SK-N-SH (cell line): ENCODE measurements around the gene PPY. TPM values are rescaled to one million over a fixed set of nuclear protein-coding genes. Genes with fewer than 3 reads are reported as not detected.

Source experiments
- CTCF ChIA-PET: fragments of 300-600, 350-600 bp; formaldehyde crosslinking; extraction: SDS; loops from one replicate; lab custom pipeline; 2021; lab: Yijun Ruan, JAX
- POLR2A ChIA-PET: fragments of 350-600 bp; sonication (Branson Sonifier 250); formaldehyde crosslinking; extraction: SDS; loops from one replicate; lab custom pipeline; 2020; ENCODE audit warnings: antibody characterized with exemption, inconsistent platforms; lab: Yijun Ruan, JAX
- DNase-seq: peaks from one replicate; pipeline ENCODE4 v3.0.0; 2012
- H2AFZ ChIP-seq: fragments of 200-600 bp; sonication (generic); 2 replicates; pipeline ENCODE4 v1.8.1; 2016; ENCODE audit warnings: antibody characterized with exemption, mild to moderate bottlenecking, low read depth
- H3F3A ChIP-seq: fragments of 200-600 bp; sonication (generic); replicated peaks from 2 replicates; pipeline ENCODE3; 2016; ENCODE audit warnings: antibody characterized with exemption, mild to moderate bottlenecking; ENCODE audit not compliant: insufficient read depth
- H3K27ac ChIP-seq, 2 experiments: fragments of 200-500 bp in 1 of 2; fragments of 200-600 bp in 1 of 2; sonication (Bioruptor generic) in 1 of 2; sonication (generic), shearing (Covaris generic) in 1 of 2; 2 replicates each; pipeline versions ENCODE4 v1.5.1 to v1.6.1; 2014 to 2016; ENCODE audit warnings: low read depth in 2 of 2, inconsistent platforms in 1 of 2, low read length in 1 of 2, mild to moderate bottlenecking in 1 of 2, mixed read lengths in 1 of 2
- H3K27me3 ChIP-seq: fragments of 200-600 bp; sonication (generic), shearing (Covaris generic); 2 replicates; pipeline ENCODE4 v1.6.1; 2016; ENCODE audit warnings: mixed run types; ENCODE audit not compliant: insufficient read depth
- H3K36me3 ChIP-seq, 2 experiments: fragments of 200-500 bp in 1 of 2; fragments of 200-600 bp in 1 of 2; sonication (Bioruptor generic) in 1 of 2; sonication (generic) in 1 of 2; replicated peaks in 1 of 2; 2 replicates each; pipeline versions ENCODE3 to v1.5.1; 2014 to 2016; ENCODE audit warnings: low read length in 1 of 2, mild to moderate bottlenecking in 1 of 2; ENCODE audit not compliant: insufficient read depth in 2 of 2, control insufficient read depth in 1 of 2
- H3K4me1 ChIP-seq, 2 experiments: fragments of 200-500 bp in 1 of 2; fragments of 200-600 bp in 1 of 2; sonication (Bioruptor generic) in 1 of 2; sonication (generic), shearing (Covaris generic) in 1 of 2; 2 replicates each; pipeline versions ENCODE4 v1.5.1 to v1.6.1; 2014 to 2016; ENCODE audit warnings: low read depth in 1 of 2, low read length in 1 of 2, mixed run types in 1 of 2; ENCODE audit not compliant: insufficient read depth in 2 of 2, control insufficient read depth in 1 of 2
- H3K4me2 ChIP-seq: fragments of 200-600 bp; sonication (generic), shearing (Covaris generic); 2 replicates; pipeline ENCODE4 v1.6.1; 2017; ENCODE audit warnings: mixed run types
- H3K4me3 ChIP-seq, 2 experiments: fragments of 200-500 bp in 1 of 2; fragments of 200-600 bp in 1 of 2; sonication (Bioruptor generic) in 1 of 2; sonication (generic), shearing (Covaris generic) in 1 of 2; 2 replicates each; pipeline versions ENCODE4 v1.5.1 to v1.8.1; 2014 to 2016; ENCODE audit warnings: low read depth in 2 of 2, inconsistent platforms in 1 of 2, low read length in 1 of 2, mild to moderate bottlenecking in 1 of 2, mixed read lengths in 1 of 2, moderate library complexity in 1 of 2
- H3K79me2 ChIP-seq: fragments of 200-600 bp; sonication (generic); 2 replicates; pipeline ENCODE4 v1.8.1; 2017; ENCODE audit warnings: mild to moderate bottlenecking; ENCODE audit not compliant: insufficient read depth
- H3K9ac ChIP-seq: fragments of 200-600 bp; sonication (generic); 2 replicates; pipeline ENCODE4 v1.6.1; 2017; ENCODE audit warnings: mixed run types
- H3K9me2 ChIP-seq: fragments of 200-600 bp; sonication (generic); 2 replicates; pipeline ENCODE4 v1.6.1; 2017; ENCODE audit warnings: mixed run types
- H3K9me3 ChIP-seq: fragments of 200-600 bp; sonication (generic); 2 replicates; pipeline ENCODE4 v1.6.1; 2017; ENCODE audit warnings: mixed run types, mild to moderate bottlenecking, moderate library complexity
- H4K20me1 ChIP-seq: fragments of 200-600 bp; sonication (generic); 2 replicates; pipeline ENCODE4 v1.6.1; 2017; ENCODE audit warnings: mild to moderate bottlenecking, mixed run types; ENCODE audit not compliant: insufficient read depth
- ELF1 ChIP-seq: IDR thresholded peaks from 2 replicates; pipeline ENCODE4 v1.4.0; 2012
- EP300 ChIP-seq, 2 experiments: IDR thresholded peaks; 2 replicates each; pipeline versions ENCODE4 v1.4.0 to v1.6.1; 2012; ENCODE audit warnings: borderline replicate concordance in 1 of 2, low read depth in 1 of 2, low read length in 1 of 2
- FOSL2 ChIP-seq: IDR thresholded peaks from 2 replicates; pipeline ENCODE4 v1.4.0; 2012; ENCODE audit warnings: low read depth, mild to moderate bottlenecking, moderate library complexity, borderline replicate concordance
- FOXJ3 ChIP-seq: sonication (generic); formaldehyde crosslinking; IDR thresholded peaks from 2 replicates; pipeline ENCODE4 v1.5.1; 2020; ENCODE audit warnings: mild to moderate bottlenecking, missing genetic modification reagents
- GABPA ChIP-seq: IDR thresholded peaks from 2 replicates; pipeline ENCODE4 v1.4.0; 2012; ENCODE audit warnings: low read depth, mild to moderate bottlenecking
- GATA2 ChIP-seq: sonication (generic); formaldehyde crosslinking; IDR thresholded peaks from 2 replicates; pipeline ENCODE4 v1.5.0; 2020; ENCODE audit warnings: mild to moderate bottlenecking, missing genetic modification reagents
- JUND ChIP-seq: IDR thresholded peaks from 2 replicates; pipeline ENCODE4 v1.4.0; 2012
- MAX ChIP-seq: IDR thresholded peaks from 2 replicates; pipeline ENCODE4 v1.4.0; 2012; ENCODE audit warnings: low read depth
- MXI1 ChIP-seq: IDR thresholded peaks from 2 replicates; pipeline ENCODE4 v1.6.1; 2012; ENCODE audit warnings: mild to moderate bottlenecking, low read depth, low read length, improper control_type of control experiment
- NRF1 ChIP-seq: IDR thresholded peaks from 2 replicates; pipeline ENCODE4 v1.6.1; 2012; ENCODE audit warnings: low read depth, mild to moderate bottlenecking, low read length
- RAD21 ChIP-seq: IDR thresholded peaks from 2 replicates; pipeline ENCODE4 v1.6.1; 2012; ENCODE audit warnings: mild to moderate bottlenecking, low read length
- RCOR1 ChIP-seq: fragments of 150-350 bp; IDR thresholded peaks from 2 replicates; pipeline ENCODE4 v1.6.1; 2017; ENCODE audit warnings: antibody characterized with exemption, low read length
- RFX5 ChIP-seq: IDR thresholded peaks from 2 replicates; pipeline ENCODE4 v1.6.1; 2012; ENCODE audit warnings: mild to moderate bottlenecking, improper control_type of control experiment, low read length
- SIN3A ChIP-seq: IDR thresholded peaks from 2 replicates; pipeline ENCODE4 v1.6.1; 2012; ENCODE audit warnings: low read depth, mild to moderate bottlenecking, low read length, moderate library complexity, borderline replicate concordance
- SMC3 ChIP-seq: IDR thresholded peaks from 2 replicates; pipeline ENCODE4 v1.6.1; 2012; ENCODE audit warnings: low read depth, low read length, improper control_type of control experiment
- TAF1 ChIP-seq: IDR thresholded peaks from 2 replicates; pipeline ENCODE4 v1.6.1; 2012; ENCODE audit warnings: low read depth, mild to moderate bottlenecking, low read length, moderate library complexity, borderline replicate concordance
- USF2 ChIP-seq: fragments of 150-350 bp; IDR thresholded peaks from 2 replicates; pipeline ENCODE4 v1.6.1; 2017; ENCODE audit warnings: antibody characterized with exemption, low read length, low read depth, borderline replicate concordance
- YY1 ChIP-seq: IDR thresholded peaks from 2 replicates; pipeline ENCODE4 v1.4.0; 2012; ENCODE audit warnings: low read depth, mild to moderate bottlenecking
- WGBS: methylation state at CpG from one replicate; pipeline ENCODE4 v1.1.6; 2017; ENCODE audit warnings: low lambda C conversion rate; 5-methylcytosine and 5-hydroxymethylcytosine counted together
- polyA plus RNA-seq, 3 experiments: library from polyadenylated mRNA; depleted of rRNA; stranded (reverse); fragments of >200 nt; gene quantifications; 2 replicates each; pipeline ENCODE4 v1.2.3, GENCODE V29; 2012
- TF ChIP-seq, protein P1 (sequence below): IDR thresholded peaks from 2 replicates; pipeline ENCODE4; 2012
- TF ChIP-seq, protein P2 (sequence below): fragments of 150-350 bp; IDR thresholded peaks from 2 replicates; pipeline ENCODE4 v1.6.1; 2016; ENCODE audit warnings: mild to moderate bottlenecking, low read depth, low read length

PPY gene
- polyA plus RNA-seq, 1 of the 3 experiments (the other 2 are of a cell fraction): not detected

DNA sequence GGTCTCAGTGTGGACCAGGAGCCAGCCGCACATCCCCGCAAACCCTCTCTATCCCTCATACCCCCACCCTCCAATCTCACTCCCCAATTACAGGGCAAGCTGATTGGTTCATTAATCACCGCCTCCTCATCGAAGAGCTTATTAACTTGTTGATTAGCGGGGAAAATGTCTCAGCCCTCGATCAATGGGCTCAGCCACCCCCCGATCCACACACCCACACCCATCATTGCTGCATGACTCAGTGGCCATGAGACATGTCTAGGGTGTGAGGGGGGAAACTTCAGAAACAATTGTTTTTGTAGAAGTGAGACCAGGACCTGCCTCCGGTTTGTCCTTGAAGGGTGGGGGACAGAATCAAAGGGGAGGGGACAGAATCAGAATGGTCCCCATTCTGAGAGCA lies 13.9 kb upstream of the PPY start:
- no peaks in the 10 kb centered on the region for H4K20me1 ChIP-seq
- 80% methylated on average over 8 of the region's 8 CpGs for WGBS
- no peak for DNase-seq
- H3K9ac ChIP-seq: no peak overlapping the region
- H3K27me3 ChIP-seq: no peaks in the 10 kb centered on the region
- no peak overlapping the region for H3K27ac ChIP-seq
- no peaks in the 10 kb centered on the region for H3K4me1 ChIP-seq
- no peak overlapping the region for H3K4me2 ChIP-seq
- TF ChIP-seq GABPA (no peak), ELF1 (no peak), EP300 (IDR thresholded peaks at IDR 0.05; ENCODE audit: borderline replicate concordance in 1 of 2, low read depth in 1 of 2, low read length in 1 of 2) (no peak), NRF1 (no peak), RAD21 (no peak), GATA2 (no peak), MAX (no peak), FOXJ3 (CRISPR knock-in tag) (no peak), TAF1 (no peak), YY1 (no peak), SIN3A (no peak), FOSL2 (no peak), RFX5 (no peak), RCOR1 (no peak), USF2 (no peak), MXI1 (no peak), SMC3 (no peak)
- TF ChIP-seq, protein P1, sequence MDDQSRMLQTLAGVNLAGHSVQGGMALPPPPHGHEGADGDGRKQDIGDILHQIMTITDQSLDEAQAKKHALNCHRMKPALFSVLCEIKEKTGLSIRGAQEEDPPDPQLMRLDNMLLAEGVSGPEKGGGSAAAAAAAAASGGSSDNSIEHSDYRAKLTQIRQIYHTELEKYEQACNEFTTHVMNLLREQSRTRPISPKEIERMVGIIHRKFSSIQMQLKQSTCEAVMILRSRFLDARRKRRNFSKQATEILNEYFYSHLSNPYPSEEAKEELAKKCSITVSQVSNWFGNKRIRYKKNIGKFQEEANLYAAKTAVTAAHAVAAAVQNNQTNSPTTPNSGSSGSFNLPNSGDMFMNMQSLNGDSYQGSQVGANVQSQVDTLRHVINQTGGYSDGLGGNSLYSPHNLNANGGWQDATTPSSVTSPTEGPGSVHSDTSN: no peak
- ChIA-PET POLR2A (no interaction called here), CTCF (interaction anchor here (0.6 to 2.4 kb wide), 2 partner anchors 12 to 38 kb away, joined by 3 to 7 read pairs; no protein-coding TSS in a partner anchor)
- no peaks in the 10 kb centered on the region for H3F3A ChIP-seq
- H3K36me3 ChIP-seq: no peaks in the 10 kb centered on the region
- H3K79me2 ChIP-seq: no peaks in the 10 kb centered on the region
- no peak overlapping the region for H3K4me3 ChIP-seq
- no peak overlapping the region for H2AFZ ChIP-seq
- no peaks in the 10 kb centered on the region for H3K9me2 ChIP-seq
- no peaks in the 10 kb centered on the region for H3K9me3 ChIP-seq

GRCh38 chr17:43953746-43954145 lies 11.5 kb upstream of the PPY start, which contains the start of gene PYY:
Gene PYY, minus strand, starts transcription at chr17:43953940. Its CDS starts 457 bp downstream, at chr17:43953483.
- Histone ChIP-seq H3K9me3 (no peaks in the 10 kb centered on the region), H3K36me3 (no peaks in the 10 kb centered on the region), H3K27me3 (no peaks in the 10 kb centered on the region), H3K4me3 (no peak within 1 kb of the TSS), H3K27ac (no peak within 1 kb of the TSS), H3K4me1 (no peaks in the 10 kb centered on the region)
- CTCF ChIA-PET: interaction anchor here (2.6 kb wide), 1 partner anchor 10 kb away, joined by 12 read pairs; the partner anchor contains the start of gene PPY
- TF ChIP-seq, protein P2, sequence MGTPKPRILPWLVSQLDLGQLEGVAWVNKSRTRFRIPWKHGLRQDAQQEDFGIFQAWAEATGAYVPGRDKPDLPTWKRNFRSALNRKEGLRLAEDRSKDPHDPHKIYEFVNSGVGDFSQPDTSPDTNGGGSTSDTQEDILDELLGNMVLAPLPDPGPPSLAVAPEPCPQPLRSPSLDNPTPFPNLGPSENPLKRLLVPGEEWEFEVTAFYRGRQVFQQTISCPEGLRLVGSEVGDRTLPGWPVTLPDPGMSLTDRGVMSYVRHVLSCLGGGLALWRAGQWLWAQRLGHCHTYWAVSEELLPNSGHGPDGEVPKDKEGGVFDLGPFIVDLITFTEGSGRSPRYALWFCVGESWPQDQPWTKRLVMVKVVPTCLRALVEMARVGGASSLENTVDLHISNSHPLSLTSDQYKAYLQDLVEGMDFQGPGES: no peak
- TF ChIP-seq MAX: no peak
- no peak for TF ChIP-seq TAF1
- TF ChIP-seq JUND: no peak
- TF ChIP-seq, all 33 proteins: peak for 0
- no peak for DNase-seq
- H4K20me1 ChIP-seq: no peaks in the 10 kb centered on the region
- no peak within 1 kb of the TSS for H3K4me2 ChIP-seq
- H2AFZ ChIP-seq: no peak within 1 kb of the TSS
- WGBS: 79% methylated on average over 7 of the region's 11 CpGs
- no peaks in the 10 kb centered on the region for H3K79me2 ChIP-seq
- POLR2A ChIA-PET: no interaction called here
- H3K9ac ChIP-seq: no peak within 1 kb of the TSS
- H3K9me2 ChIP-seq: no peaks in the 10 kb centered on the region
- H3F3A ChIP-seq: no peaks in the 10 kb centered on the region
